Astrocyte (in vitro differentiated cells and primary cell): ENCODE measurements around the gene SYT17. TPM values are rescaled to one million over a fixed set of nuclear protein-coding genes. Genes with fewer than 3 reads are reported as not detected.

Experiments used
- DNase-seq: peaks from one replicate; pipeline ENCODE4 v3.0.0-alpha.2; 2010; ENCODE audit warnings: low read depth
- FAIRE-seq: peaks from 2 replicates; lab custom pipeline; 2011; peaks lifted over from hg19 to GRCh38; lab: Jason Lieb, UNC
- H2AFZ ChIP-seq: 2 replicates; pipeline ENCODE4 v1.6.0; 2012; ENCODE audit warnings: low read depth, low read length, inconsistent platforms
- H3K27ac ChIP-seq: 2 replicates; pipeline ENCODE4 v1.5.1; 2011; ENCODE audit warnings: low read depth, low read length, inconsistent platforms
- H3K27me3 ChIP-seq: 2 replicates; pipeline ENCODE4 v1.6.0; 2011; ENCODE audit warnings: low read length, inconsistent platforms; ENCODE audit not compliant: insufficient read depth
- H3K36me3 ChIP-seq: 2 replicates; pipeline ENCODE4 v1.5.1; 2011; ENCODE audit warnings: low read length, inconsistent platforms; ENCODE audit not compliant: insufficient read depth
- H3K4me1 ChIP-seq: 2 replicates; pipeline ENCODE4 v1.5.1; 2011; ENCODE audit warnings: low read length, inconsistent platforms; ENCODE audit not compliant: insufficient read depth
- H3K4me2 ChIP-seq: 2 replicates; pipeline ENCODE4 v1.6.0; 2012; ENCODE audit warnings: low read length, inconsistent platforms
- H3K4me3 ChIP-seq: 2 replicates; pipeline ENCODE4 v1.5.1; 2011; ENCODE audit warnings: low read depth, mild to moderate bottlenecking, low read length, inconsistent platforms; ENCODE audit not compliant: insufficient read depth
- H3K79me2 ChIP-seq: 2 replicates; pipeline ENCODE4 v1.6.0; 2012; ENCODE audit warnings: mild to moderate bottlenecking, low read length, inconsistent platforms; ENCODE audit not compliant: insufficient read depth
- H3K9ac ChIP-seq: 2 replicates; pipeline ENCODE4 v1.6.0; 2012; ENCODE audit warnings: mild to moderate bottlenecking, low read length, inconsistent platforms
- H3K9me3 ChIP-seq: 2 replicates; pipeline ENCODE4 v1.5.1; 2012; ENCODE audit warnings: low read depth, mild to moderate bottlenecking, low read length, inconsistent platforms; ENCODE audit not compliant: insufficient read depth
- H4K20me1 ChIP-seq: 2 replicates; pipeline ENCODE4 v1.6.0; 2012; ENCODE audit warnings: low read length, inconsistent platforms; ENCODE audit not compliant: insufficient read depth
- H3K27ac Mint-ChIP-seq: one replicate; pipeline ENCODE4 v1.8.0; 2021; ENCODE audit warnings: mild to moderate bottlenecking, mixed read lengths; ENCODE audit not compliant: unreplicated experiment
- H3K27me3 Mint-ChIP-seq: one replicate; pipeline ENCODE4 v1.8.0; 2021; ENCODE audit warnings: low read depth, mixed read lengths; ENCODE audit not compliant: unreplicated experiment
- H3K36me3 Mint-ChIP-seq: one replicate; pipeline ENCODE4 v1.8.0; 2021; ENCODE audit warnings: low read depth, mixed read lengths; ENCODE audit not compliant: unreplicated experiment
- H3K4me1 Mint-ChIP-seq: one replicate; pipeline ENCODE4 v1.8.0; 2021; ENCODE audit warnings: low read depth, mixed read lengths; ENCODE audit not compliant: unreplicated experiment
- H3K4me3 Mint-ChIP-seq: one replicate; pipeline ENCODE4 v1.8.0; 2021; ENCODE audit warnings: mild to moderate bottlenecking, moderate library complexity, mixed read lengths; ENCODE audit not compliant: unreplicated experiment
- H3K9me3 Mint-ChIP-seq: one replicate; pipeline ENCODE4 v1.8.0; 2021; ENCODE audit warnings: mild to moderate bottlenecking, mixed read lengths; ENCODE audit not compliant: unreplicated experiment
- EZH2 ChIP-seq: IDR thresholded peaks from 2 replicates; pipeline ENCODE4 v1.6.1; 2012; ENCODE audit warnings: mild to moderate bottlenecking, low read length, inconsistent platforms; ENCODE audit not compliant: insufficient read depth
- total RNA-seq: library from RNA; stranded (reverse); gene quantifications from 2 replicates; pipeline ENCODE4 v1.2.1, GENCODE V29; 2021
- TF ChIP-seq, protein P1 (sequence below): IDR thresholded peaks from 2 replicates; pipeline ENCODE4 v1.5.1; 2011; ENCODE audit warnings: low read depth, mild to moderate bottlenecking, inconsistent platforms, low read length, moderate library complexity; ENCODE audit not compliant: insufficient read depth

The SYT17 gene
- total RNA-seq, 1 donor from 2014 or later, result 4.8 TPM

DNA sequence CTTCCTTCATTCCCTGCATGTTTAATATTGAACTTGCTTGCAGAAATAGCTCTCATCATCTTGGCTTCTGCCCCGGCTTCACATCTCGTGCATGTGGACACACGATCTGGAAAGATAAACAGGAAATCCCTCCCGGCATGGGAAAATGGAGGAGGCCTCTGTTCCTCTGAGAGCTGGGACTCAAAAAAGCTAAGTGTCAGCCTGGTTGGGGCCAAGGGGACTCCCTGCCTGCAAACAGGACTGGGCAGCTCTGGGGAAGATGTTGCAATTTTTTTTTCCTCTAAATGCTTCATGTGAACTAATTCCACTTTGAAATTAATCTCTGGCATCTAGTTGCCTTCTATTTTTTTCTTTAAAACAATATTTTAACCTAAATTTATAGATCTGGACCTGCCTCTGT, 29.4 kb upstream of the SYT17 start:
- TF ChIP-seq, protein P1, sequence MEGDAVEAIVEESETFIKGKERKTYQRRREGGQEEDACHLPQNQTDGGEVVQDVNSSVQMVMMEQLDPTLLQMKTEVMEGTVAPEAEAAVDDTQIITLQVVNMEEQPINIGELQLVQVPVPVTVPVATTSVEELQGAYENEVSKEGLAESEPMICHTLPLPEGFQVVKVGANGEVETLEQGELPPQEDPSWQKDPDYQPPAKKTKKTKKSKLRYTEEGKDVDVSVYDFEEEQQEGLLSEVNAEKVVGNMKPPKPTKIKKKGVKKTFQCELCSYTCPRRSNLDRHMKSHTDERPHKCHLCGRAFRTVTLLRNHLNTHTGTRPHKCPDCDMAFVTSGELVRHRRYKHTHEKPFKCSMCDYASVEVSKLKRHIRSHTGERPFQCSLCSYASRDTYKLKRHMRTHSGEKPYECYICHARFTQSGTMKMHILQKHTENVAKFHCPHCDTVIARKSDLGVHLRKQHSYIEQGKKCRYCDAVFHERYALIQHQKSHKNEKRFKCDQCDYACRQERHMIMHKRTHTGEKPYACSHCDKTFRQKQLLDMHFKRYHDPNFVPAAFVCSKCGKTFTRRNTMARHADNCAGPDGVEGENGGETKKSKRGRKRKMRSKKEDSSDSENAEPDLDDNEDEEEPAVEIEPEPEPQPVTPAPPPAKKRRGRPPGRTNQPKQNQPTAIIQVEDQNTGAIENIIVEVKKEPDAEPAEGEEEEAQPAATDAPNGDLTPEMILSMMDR, result no peak
- no peak for TF ChIP-seq EZH2
- H3K79me2 ChIP-seq, result no peaks in the 10 kb centered on the region
- Mint-ChIP-seq H3K27me3 (peaks cover 6% of the 10 kb centered on the region), H3K4me1 (peaks cover 11% of the 10 kb centered on the region), H3K36me3 (no peaks in the 10 kb centered on the region), H3K4me3 (no peak overlapping the region), H3K9me3 (no peaks in the 10 kb centered on the region), H3K27ac (peak overlapping the region; percentile 5)
- no peaks in the 10 kb centered on the region for H3K9me3 ChIP-seq
- no peaks in the 10 kb centered on the region for H4K20me1 ChIP-seq
- H3K36me3 ChIP-seq, result no peaks in the 10 kb centered on the region
- H3K4me1 ChIP-seq, result peaks cover 10% of the 10 kb centered on the region
- DNase-seq (no peak), FAIRE-seq (peak; percentile 9)
- no peak overlapping the region for H2AFZ ChIP-seq
- H3K9ac ChIP-seq, result no peak overlapping the region
- H3K27ac ChIP-seq, result no peak overlapping the region
- peak overlapping the region; percentile 23 for H3K4me2 ChIP-seq
- peaks cover 8% of the 10 kb centered on the region for H3K27me3 ChIP-seq
- H3K4me3 ChIP-seq, result no peak overlapping the region

DNA sequence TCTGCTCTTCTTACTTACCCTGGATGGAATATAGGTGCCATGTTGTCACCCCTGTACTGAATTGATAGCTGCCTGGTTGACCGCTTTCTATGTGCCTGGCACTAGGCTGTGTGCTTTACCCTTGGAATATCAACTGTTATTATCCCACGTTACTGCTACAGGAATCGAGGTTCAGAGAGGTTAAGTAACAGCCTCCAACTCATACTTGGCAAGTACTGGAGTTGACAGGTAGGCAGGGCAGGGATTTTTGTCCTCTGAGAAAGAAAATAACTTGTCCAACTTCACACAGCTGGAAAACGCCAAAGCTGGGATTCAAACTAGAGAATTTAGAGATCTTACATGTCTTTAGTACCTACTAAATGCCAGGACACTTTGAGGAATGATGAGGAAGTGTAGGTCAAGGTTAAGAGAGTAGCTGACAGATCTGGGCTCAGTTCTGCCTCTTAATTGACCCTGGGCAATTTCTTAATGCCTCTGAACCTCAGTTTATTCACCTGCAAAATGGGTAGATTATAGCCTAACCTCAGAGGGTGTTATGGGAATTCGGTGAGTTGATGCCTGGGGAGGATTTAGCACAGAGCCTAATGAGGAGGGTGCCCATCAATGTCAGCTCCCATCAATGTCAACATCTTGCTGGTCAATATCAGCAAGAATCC, 28.5 kb upstream of the SYT17 start:
- TF ChIP-seq, protein P1, result no peak
- no peak overlapping the region for H3K4me2 ChIP-seq
- no peak for FAIRE-seq

DNA sequence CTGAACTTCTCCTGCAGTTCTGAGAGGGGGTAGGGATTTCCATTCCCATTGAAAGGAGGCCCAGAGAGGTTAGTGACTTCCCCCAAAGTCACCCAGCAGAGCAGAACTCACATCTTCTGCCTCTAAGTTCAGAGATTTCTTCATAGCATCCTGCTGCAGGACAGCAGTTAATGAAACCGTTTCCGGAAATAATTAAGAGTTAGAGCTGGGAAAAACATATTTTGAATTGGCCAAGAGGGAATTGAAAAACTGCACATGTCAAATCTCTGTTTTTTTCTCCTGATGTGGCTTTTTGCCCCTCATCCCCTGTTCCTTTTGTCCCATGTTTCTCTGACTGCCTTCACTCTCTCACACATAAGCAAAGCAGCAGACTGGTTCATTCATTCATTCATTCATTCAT, 27.6 kb upstream of the SYT17 start:
- DNase-seq (no peak), FAIRE-seq (no peak)
- Histone ChIP-seq H2AFZ (no peak overlapping the region), H4K20me1 (no peaks in the 10 kb centered on the region), H3K4me3 (no peak overlapping the region), H3K27ac (no peak overlapping the region), H3K79me2 (no peaks in the 10 kb centered on the region), H3K9ac (no peak overlapping the region), H3K36me3 (no peaks in the 10 kb centered on the region), H3K9me3 (no peaks in the 10 kb centered on the region), H3K4me1 (peaks cover 10% of the 10 kb centered on the region), H3K27me3 (peaks cover 15% of the 10 kb centered on the region), H3K4me2 (no peak overlapping the region)
- Mint-ChIP-seq H3K27me3 (peaks cover 14% of the 10 kb centered on the region), H3K4me1 (peaks cover 11% of the 10 kb centered on the region), H3K27ac (no peak overlapping the region), H3K4me3 (no peak overlapping the region), H3K9me3 (no peaks in the 10 kb centered on the region), H3K36me3 (no peaks in the 10 kb centered on the region)
- TF ChIP-seq EZH2, result no peak
- TF ChIP-seq, protein P1, result no peak

More for the DNA sequence above, 28.5 kb upstream of the SYT17 start:
- Mint-ChIP-seq H3K36me3 (no peaks in the 10 kb centered on the region), H3K4me1 (peaks cover 11% of the 10 kb centered on the region), H3K4me3 (no peak overlapping the region), H3K27me3 (peaks cover 9% of the 10 kb centered on the region), H3K9me3 (no peaks in the 10 kb centered on the region), H3K27ac (no peak overlapping the region)
- Histone ChIP-seq H2AFZ (no peak overlapping the region), H4K20me1 (no peaks in the 10 kb centered on the region), H3K27ac (no peak overlapping the region), H3K9me3 (no peaks in the 10 kb centered on the region), H3K27me3 (peaks cover 13% of the 10 kb centered on the region), H3K9ac (no peak overlapping the region), H3K4me1 (peaks cover 10% of the 10 kb centered on the region), H3K36me3 (no peaks in the 10 kb centered on the region), H3K79me2 (no peaks in the 10 kb centered on the region), H3K4me3 (no peak overlapping the region)
- DNase-seq, result no peak
